ENCODE data around the gene BCAT1.
A peak's percentile ranks its signal among the peaks of the same experiment; 100 is the strongest.

BCAT1 gene

DNA sequence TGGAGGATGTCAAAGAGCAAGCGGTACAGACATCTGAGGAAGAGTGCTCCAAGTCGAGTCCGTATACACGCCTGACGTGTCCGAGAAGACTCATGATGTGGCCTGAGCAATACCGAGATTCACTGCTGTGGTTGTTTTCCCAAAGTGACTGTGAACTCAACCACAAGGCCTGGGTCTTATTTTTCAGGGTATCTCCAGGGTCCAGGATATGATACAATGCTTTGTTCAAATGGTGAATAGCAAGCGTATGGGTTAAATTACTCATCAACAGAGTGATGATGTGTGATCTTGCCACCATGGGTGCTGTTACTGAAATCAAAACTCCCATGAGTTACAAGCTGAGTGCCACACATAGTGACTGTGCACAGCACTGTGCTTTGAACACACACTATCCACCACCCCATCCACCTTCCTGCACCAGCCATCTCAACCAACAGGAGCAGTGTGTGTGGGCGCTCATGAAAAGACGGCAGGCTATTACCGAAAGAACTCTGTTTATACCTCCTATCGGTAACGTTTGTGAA, 109.6 kb downstream of the BCAT1 start:
- no peak overlapping the region for H3K4me3 ChIP-seq (replicated peaks; ENCODE audit: low read depth, low read length)
- TF ChIP-seq, protein P1, sequence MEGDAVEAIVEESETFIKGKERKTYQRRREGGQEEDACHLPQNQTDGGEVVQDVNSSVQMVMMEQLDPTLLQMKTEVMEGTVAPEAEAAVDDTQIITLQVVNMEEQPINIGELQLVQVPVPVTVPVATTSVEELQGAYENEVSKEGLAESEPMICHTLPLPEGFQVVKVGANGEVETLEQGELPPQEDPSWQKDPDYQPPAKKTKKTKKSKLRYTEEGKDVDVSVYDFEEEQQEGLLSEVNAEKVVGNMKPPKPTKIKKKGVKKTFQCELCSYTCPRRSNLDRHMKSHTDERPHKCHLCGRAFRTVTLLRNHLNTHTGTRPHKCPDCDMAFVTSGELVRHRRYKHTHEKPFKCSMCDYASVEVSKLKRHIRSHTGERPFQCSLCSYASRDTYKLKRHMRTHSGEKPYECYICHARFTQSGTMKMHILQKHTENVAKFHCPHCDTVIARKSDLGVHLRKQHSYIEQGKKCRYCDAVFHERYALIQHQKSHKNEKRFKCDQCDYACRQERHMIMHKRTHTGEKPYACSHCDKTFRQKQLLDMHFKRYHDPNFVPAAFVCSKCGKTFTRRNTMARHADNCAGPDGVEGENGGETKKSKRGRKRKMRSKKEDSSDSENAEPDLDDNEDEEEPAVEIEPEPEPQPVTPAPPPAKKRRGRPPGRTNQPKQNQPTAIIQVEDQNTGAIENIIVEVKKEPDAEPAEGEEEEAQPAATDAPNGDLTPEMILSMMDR (IDR thresholded peaks at IDR 0.05; ENCODE audit: low read depth, low read length, missing control alignments) = no peak
- DNase-seq (ENCODE audit: extremely low read depth, low read depth) = no peak

DNA sequence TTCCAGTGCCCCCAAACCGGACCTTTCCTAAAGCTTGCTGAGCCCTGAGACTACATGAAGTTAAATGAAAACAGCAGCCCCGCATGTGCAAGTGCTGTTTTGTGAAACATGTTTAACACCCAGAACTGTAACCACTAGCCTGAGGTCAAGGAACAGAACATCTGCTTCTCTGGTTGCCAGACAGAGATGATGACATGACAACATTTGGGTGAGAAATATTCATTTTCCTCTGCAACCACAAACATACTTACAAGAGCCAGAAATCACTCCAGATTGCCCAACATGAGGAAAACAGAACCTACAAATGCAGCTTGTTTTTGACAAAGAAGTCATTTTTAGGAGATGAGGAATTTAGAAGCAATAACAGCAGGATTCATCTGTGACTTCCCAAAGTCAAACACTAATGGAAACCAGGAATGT, 110.4 kb downstream of the BCAT1 start:
- DNase-seq (ENCODE audit: extremely low read depth, low read depth) = peak; percentile 76
- TF ChIP-seq, protein P1 (IDR thresholded peaks at IDR 0.05; ENCODE audit: low read depth, low read length, missing control alignments) = no peak
- no peak overlapping the region for H3K4me3 ChIP-seq (replicated peaks; ENCODE audit: low read depth, low read length)

DNA sequence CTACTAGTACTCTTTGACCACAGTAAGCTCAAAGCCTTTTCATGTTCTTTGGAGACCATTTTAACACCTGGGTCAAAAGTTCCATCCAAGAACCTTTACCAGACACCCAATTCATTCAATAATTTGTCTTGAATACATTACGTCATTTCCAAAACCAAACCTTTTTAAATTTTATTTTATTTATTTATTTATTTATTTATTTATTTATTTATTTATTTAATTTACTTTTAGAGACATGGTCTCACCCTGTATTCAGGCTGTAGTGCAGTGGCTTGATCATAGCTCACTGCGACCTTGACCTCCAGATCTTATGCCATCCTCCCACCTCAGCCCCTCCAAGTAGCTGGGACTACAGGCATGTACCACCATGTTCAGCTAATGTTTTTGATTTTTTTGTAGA, 113.5 kb downstream of the BCAT1 start:
- TF ChIP-seq, protein P1 (IDR thresholded peaks at IDR 0.05; ENCODE audit: low read depth, low read length, missing control alignments) = no peak
- DNase-seq (ENCODE audit: extremely low read depth, low read depth) = no peak

DNA sequence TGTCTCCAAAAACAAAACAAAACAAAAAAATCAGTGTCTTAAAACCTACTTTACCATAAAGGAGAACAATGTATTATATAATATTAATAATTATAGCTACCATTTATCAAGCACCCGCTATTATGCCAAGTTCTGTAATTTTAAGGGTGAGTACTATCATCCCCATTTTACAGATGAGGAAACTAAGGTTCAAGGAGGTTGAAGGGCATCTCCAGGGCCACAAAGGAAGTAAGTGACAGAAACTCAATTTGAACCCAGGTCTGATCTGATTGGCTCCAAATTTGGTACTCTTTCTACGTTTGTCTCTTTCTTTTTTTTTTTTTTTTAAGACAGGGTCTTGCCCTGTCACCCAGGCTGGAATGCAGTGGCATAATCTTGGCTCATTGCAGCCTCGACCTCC, 115.4 kb downstream of the BCAT1 start:
- no peak overlapping the region for H3K4me3 ChIP-seq (replicated peaks; ENCODE audit: low read depth, low read length)
- TF ChIP-seq, protein P1 (IDR thresholded peaks at IDR 0.05; ENCODE audit: low read depth, low read length, missing control alignments) = no peak
- DNase-seq (ENCODE audit: extremely low read depth, low read depth) = no peak

More for the DNA sequence above, 113.5 kb downstream of the BCAT1 start:
- no peak overlapping the region for H3K4me3 ChIP-seq (replicated peaks; ENCODE audit: low read depth, low read length)

DNA sequence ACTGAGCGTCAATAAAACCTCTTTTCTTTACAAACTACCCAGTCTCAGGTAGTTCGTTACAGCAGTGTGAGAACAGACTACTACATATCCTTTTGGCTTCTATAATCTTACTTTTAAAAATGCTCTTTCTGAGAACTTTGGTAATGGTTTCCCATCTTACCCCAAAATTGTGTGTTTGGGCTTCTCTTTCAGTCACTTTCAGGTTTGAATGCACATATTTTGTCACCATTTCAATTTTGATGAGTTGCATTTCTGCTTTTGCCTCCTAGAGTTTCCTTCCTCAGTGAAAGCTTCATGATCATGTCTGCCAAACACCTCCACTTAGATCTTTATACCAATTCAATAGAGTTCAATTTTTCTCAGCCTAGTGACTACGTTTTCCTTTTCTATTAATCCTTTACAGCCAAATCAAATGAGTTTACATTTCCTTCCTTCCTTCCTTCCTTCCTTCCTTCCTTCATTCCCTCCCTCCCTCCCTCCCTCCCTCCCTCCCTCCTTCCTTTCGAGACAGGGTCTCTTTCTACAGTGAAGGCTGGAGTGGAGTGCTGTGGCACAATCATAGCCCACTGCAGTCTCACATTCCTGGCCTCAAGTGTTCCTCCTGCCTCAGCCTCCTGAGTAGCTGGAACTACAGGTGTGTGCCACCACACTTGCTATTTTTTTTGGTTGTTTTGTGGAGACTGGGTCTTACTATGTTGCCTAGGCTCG, 124.9 kb downstream of the BCAT1 start:
- no peak for DNase-seq (ENCODE audit: extremely low read depth, low read depth)
- TF ChIP-seq, protein P1 (IDR thresholded peaks at IDR 0.05; ENCODE audit: low read depth, low read length, missing control alignments) = no peak
- H3K4me3 ChIP-seq (replicated peaks; ENCODE audit: low read depth, low read length) = no peak overlapping the region

DNA sequence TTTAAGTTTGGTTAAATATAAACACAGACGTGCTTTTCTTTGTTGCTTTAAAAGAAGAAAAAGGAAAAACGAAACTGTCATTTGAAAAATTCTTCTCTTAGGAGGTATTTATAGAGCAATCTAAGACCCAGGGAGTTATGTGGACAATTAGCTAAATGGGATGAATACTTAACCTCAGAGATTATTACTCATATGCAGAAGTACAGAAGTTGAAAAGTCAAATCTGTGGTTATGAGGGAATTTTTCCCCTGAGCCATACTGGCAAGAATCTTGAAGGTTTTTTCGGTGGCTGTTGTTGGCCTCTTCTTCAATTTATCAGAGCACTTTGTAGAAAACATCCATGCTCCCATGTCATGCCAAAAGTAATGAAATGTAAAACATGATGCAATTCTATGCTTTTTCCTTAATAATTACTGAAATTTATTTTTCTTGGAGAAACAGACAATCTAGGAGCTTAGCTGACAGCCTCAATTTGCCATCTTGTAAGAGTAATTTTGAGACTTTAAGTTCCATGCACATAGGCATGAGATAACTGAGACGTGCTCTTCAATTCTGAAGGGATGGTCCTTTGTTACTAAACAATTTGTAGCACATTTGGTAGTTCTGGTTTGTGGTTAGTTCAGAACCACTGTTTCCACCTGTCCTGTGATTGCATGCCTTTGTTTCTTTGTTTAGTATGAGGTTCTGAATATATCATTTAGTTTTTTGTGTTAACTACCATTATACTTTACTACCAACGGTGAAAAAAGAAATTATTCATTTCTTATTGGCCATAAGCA, 126.6 kb downstream of the BCAT1 start:
- no peak overlapping the region for H3K4me3 ChIP-seq (replicated peaks; ENCODE audit: low read depth, low read length)
- TF ChIP-seq, protein P1 (IDR thresholded peaks at IDR 0.05; ENCODE audit: low read depth, low read length, missing control alignments) = no peak
- no peak for DNase-seq (ENCODE audit: extremely low read depth, low read depth)
